Measurements from ENCODE around the gene MX2. TPM values are rescaled to one million over a fixed set of nuclear protein-coding genes. Genes with fewer than 3 reads are reported as not detected.

Gene MX2
- total and polyA plus RNA-seq, 2 of the 8 experiments (the other 6 are each of a cell fraction or from before 2014, with no cell fraction given): 3.1 to 8.9 TPM

DNA sequence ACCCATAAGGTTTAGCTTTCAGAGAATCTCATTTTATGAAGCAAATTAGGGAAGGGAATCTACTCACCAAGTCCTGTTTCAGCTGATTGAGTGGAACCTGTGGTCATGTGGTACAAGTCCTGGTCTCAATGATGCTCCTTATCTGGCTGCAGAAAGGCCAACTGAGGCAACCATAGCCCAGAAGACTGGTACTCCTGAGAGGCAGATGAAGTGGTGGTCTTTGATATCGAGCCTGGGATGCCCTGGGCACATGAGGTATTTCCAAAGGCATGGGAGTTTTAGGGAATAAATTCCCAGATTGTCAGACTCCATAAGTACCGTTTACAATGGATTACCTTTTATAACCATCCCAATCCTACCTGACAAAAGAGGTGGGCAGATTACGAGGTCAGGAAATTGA, 67.5 kb downstream of the MX2 start (continued):
- TF ChIP-seq, protein P1, sequence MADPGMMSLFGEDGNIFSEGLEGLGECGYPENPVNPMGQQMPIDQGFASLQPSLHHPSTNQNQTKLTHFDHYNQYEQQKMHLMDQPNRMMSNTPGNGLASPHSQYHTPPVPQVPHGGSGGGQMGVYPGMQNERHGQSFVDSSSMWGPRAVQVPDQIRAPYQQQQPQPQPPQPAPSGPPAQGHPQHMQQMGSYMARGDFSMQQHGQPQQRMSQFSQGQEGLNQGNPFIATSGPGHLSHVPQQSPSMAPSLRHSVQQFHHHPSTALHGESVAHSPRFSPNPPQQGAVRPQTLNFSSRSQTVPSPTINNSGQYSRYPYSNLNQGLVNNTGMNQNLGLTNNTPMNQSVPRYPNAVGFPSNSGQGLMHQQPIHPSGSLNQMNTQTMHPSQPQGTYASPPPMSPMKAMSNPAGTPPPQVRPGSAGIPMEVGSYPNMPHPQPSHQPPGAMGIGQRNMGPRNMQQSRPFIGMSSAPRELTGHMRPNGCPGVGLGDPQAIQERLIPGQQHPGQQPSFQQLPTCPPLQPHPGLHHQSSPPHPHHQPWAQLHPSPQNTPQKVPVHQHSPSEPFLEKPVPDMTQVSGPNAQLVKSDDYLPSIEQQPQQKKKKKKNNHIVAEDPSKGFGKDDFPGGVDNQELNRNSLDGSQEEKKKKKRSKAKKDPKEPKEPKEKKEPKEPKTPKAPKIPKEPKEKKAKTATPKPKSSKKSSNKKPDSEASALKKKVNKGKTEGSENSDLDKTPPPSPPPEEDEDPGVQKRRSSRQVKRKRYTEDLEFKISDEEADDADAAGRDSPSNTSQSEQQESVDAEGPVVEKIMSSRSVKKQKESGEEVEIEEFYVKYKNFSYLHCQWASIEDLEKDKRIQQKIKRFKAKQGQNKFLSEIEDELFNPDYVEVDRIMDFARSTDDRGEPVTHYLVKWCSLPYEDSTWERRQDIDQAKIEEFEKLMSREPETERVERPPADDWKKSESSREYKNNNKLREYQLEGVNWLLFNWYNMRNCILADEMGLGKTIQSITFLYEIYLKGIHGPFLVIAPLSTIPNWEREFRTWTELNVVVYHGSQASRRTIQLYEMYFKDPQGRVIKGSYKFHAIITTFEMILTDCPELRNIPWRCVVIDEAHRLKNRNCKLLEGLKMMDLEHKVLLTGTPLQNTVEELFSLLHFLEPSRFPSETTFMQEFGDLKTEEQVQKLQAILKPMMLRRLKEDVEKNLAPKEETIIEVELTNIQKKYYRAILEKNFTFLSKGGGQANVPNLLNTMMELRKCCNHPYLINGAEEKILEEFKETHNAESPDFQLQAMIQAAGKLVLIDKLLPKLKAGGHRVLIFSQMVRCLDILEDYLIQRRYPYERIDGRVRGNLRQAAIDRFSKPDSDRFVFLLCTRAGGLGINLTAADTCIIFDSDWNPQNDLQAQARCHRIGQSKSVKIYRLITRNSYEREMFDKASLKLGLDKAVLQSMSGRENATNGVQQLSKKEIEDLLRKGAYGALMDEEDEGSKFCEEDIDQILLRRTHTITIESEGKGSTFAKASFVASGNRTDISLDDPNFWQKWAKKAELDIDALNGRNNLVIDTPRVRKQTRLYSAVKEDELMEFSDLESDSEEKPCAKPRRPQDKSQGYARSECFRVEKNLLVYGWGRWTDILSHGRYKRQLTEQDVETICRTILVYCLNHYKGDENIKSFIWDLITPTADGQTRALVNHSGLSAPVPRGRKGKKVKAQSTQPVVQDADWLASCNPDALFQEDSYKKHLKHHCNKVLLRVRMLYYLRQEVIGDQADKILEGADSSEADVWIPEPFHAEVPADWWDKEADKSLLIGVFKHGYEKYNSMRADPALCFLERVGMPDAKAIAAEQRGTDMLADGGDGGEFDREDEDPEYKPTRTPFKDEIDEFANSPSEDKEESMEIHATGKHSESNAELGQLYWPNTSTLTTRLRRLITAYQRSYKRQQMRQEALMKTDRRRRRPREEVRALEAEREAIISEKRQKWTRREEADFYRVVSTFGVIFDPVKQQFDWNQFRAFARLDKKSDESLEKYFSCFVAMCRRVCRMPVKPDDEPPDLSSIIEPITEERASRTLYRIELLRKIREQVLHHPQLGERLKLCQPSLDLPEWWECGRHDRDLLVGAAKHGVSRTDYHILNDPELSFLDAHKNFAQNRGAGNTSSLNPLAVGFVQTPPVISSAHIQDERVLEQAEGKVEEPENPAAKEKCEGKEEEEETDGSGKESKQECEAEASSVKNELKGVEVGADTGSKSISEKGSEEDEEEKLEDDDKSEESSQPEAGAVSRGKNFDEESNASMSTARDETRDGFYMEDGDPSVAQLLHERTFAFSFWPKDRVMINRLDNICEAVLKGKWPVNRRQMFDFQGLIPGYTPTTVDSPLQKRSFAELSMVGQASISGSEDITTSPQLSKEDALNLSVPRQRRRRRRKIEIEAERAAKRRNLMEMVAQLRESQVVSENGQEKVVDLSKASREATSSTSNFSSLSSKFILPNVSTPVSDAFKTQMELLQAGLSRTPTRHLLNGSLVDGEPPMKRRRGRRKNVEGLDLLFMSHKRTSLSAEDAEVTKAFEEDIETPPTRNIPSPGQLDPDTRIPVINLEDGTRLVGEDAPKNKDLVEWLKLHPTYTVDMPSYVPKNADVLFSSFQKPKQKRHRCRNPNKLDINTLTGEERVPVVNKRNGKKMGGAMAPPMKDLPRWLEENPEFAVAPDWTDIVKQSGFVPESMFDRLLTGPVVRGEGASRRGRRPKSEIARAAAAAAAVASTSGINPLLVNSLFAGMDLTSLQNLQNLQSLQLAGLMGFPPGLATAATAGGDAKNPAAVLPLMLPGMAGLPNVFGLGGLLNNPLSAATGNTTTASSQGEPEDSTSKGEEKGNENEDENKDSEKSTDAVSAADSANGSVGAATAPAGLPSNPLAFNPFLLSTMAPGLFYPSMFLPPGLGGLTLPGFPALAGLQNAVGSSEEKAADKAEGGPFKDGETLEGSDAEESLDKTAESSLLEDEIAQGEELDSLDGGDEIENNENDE (IDR thresholded peaks at IDR 0.05; ENCODE audit: insufficient replicate concordance, low read length): no peak
- TF ChIP-seq KDM1A (IDR thresholded peaks at IDR 0.05; ENCODE audit: borderline replicate concordance, low read length) (no peak), CREB1 (IDR thresholded peaks at IDR 0.05) (no peak), RNF2 (IDR thresholded peaks at IDR 0.05; ENCODE audit: borderline replicate concordance, low read depth, low read length, missing control alignments, poor library complexity, severe bottlenecking) (no peak), SAP30 (IDR thresholded peaks at IDR 0.05; ENCODE audit: insufficient read depth, insufficient replicate concordance, low read length) (no peak), SUZ12 (IDR thresholded peaks at IDR 0.05; ENCODE audit: low read length) (no peak), JUN (IDR thresholded peaks at IDR 0.05; ENCODE audit: low read depth, low read length) (no peak), EP300 (IDR thresholded peaks at IDR 0.05; ENCODE audit: borderline replicate concordance in 1 of 2, low read depth in 2 of 2, low read length in 2 of 2) (no peak), SP2 (IDR thresholded peaks at IDR 0.05; ENCODE audit: low read length) (no peak)
